Ascending aorta (tissue), 2 donors: Measurements from ENCODE around the gene RPS6KA4. TPM values are rescaled to one million over a fixed set of nuclear protein-coding genes. Genes with fewer than 3 reads are reported as not detected.

Experiments used
- DNase-seq, 2 donors: peaks; one replicate each; pipeline ENCODE4 v3.0.0-alpha.2; 2019; ENCODE audit warnings: low spot score in 2 of 2
- H3K27ac ChIP-seq, 2 donors: fragments of 200-600 bp; sonication (generic); one replicate each; pipeline ENCODE4 v1.5.1; 2016 to 2017; ENCODE audit warnings: mild to moderate bottlenecking in 1 of 2
- H3K27me3 ChIP-seq: fragments of 200-600 bp; sonication (generic); one replicate; pipeline ENCODE4 v1.5.1; 2017
- H3K36me3 ChIP-seq, 2 donors: fragments of 200-600 bp; sonication (generic); one replicate each; pipeline ENCODE4 v1.5.1; 2016
- H3K4me1 ChIP-seq, 2 donors: fragments of 200-600 bp; sonication (generic); one replicate each; pipeline ENCODE4 v1.5.1; 2016 to 2017; ENCODE audit warnings: mild to moderate bottlenecking in 1 of 2
- H3K4me3 ChIP-seq, 2 donors: fragments of 200-600 bp; sonication (generic); one replicate each; pipeline ENCODE4 v1.5.1; 2016 to 2017; ENCODE audit warnings: mild to moderate bottlenecking in 1 of 2
- H3K9me3 ChIP-seq, 2 donors: fragments of 200-600 bp; sonication (generic); one replicate each; pipeline ENCODE4 v1.5.1; 2016
- CTCF ChIP-seq, 3 experiments: fragments of 200-600 bp in 2 of 3; fragments of 450-650 bp in 1 of 3; sonication (generic) in 2 of 3; IDR thresholded peaks; one replicate each; pipeline ENCODE4 v1.5.1; 2016 to 2019; ENCODE audit warnings: antibody characterized with exemption in 3 of 3, mild to moderate bottlenecking in 1 of 3, moderate library complexity in 1 of 3
- intact Hi-C: fragments of 100-400 bp; cut with DNase I; formaldehyde crosslinking; loops from one replicate; pipeline ENCODE4 v1.15.1; 2023
- total RNA-seq: library from RNA; depleted of rRNA; stranded (reverse); fragments of >200 nt; gene quantifications from one replicate; pipeline ENCODE4 v1.1.0, GENCODE V29; 2016

The RPS6KA4 gene
- total RNA-seq, 1 donor from 2014 or later, result 81.5 TPM

GRCh38 chr11:64342869-64343745, 15.9 kb upstream of the RPS6KA4 start:
- Histone ChIP-seq H3K4me3 (peak overlapping the region; percentile 17 to 53), H3K36me3 (no peaks in the 10 kb centered on the region), H3K27ac (no peak overlapping the region), H3K27me3 (no peaks in the 10 kb centered on the region), H3K9me3 (no peaks in the 10 kb centered on the region), H3K4me1 (peaks cover 3 to 6% of the 10 kb centered on the region in 2 donors)
- DNase-seq, result no peak
- TF ChIP-seq CTCF (IDR thresholded peaks at IDR 0.05), result no peak
- intact Hi-C loops, result loop anchor here (1.0 kb wide), 1 partner anchor 12 kb away; no protein-coding TSS in a partner anchor

- H3K27me3 ChIP-seq, result no peaks in the 10 kb centered on the region
- no peak for DNase-seq
- no peaks in the 10 kb centered on the region for H3K36me3 ChIP-seq
- no peaks in the 10 kb centered on the region for H3K9me3 ChIP-seq
- H3K4me3 ChIP-seq, result no peak overlapping the region
- intact Hi-C loops, result no loop called here
- no peak for TF ChIP-seq CTCF (IDR thresholded peaks at IDR 0.05)
- H3K4me1 ChIP-seq, result peaks cover 3 to 6% of the 10 kb centered on the region in 2 donors
- no peak overlapping the region for H3K27ac ChIP-seq
Observed at GRCh38 chr11:64343767-64344559, 15.0 kb upstream of the RPS6KA4 start.

GRCh38 chr11:64344787-64345186, 14.2 kb upstream of the RPS6KA4 start:
- Histone ChIP-seq H3K4me1 (peaks cover 3 to 6% of the 10 kb centered on the region in 2 donors), H3K4me3 (no peak overlapping the region), H3K9me3 (no peaks in the 10 kb centered on the region), H3K27me3 (no peaks in the 10 kb centered on the region), H3K27ac (no peak overlapping the region), H3K36me3 (no peaks in the 10 kb centered on the region)
- intact Hi-C loops, result no loop called here
- DNase-seq, result no peak
- TF ChIP-seq CTCF (IDR thresholded peaks at IDR 0.05), result no peak

GRCh38 chr11:64347193-64347867, 11.6 kb upstream of the RPS6KA4 start:
- DNase-seq, result no peak
- H3K4me1 ChIP-seq, result peaks cover 0 to 1% of the 10 kb centered on the region in 2 donors
- H3K9me3 ChIP-seq, result no peaks in the 10 kb centered on the region
- H3K36me3 ChIP-seq, result no peaks in the 10 kb centered on the region
- TF ChIP-seq CTCF (IDR thresholded peaks at IDR 0.05), result no peak
- no peaks in the 10 kb centered on the region for H3K27me3 ChIP-seq
- intact Hi-C loops, result no loop called here
- no peak overlapping the region for H3K4me3 ChIP-seq
- H3K27ac ChIP-seq, result no peak overlapping the region

- H3K9me3 ChIP-seq, result no peaks in the 10 kb centered on the region
- DNase-seq, result no peak
- no peaks in the 10 kb centered on the region for H3K4me1 ChIP-seq
- H3K27ac ChIP-seq, result no peak overlapping the region
- intact Hi-C loops, result no loop called here
- H3K27me3 ChIP-seq, result no peaks in the 10 kb centered on the region
- H3K36me3 ChIP-seq, result no peaks in the 10 kb centered on the region
- H3K4me3 ChIP-seq, result no peak overlapping the region
- TF ChIP-seq CTCF (IDR thresholded peaks at IDR 0.05), result no peak
Observed at GRCh38 chr11:64348383-64349024, 10.5 kb upstream of the RPS6KA4 start.
